ENCODE results near the gene CD44. TPM values are rescaled to one million over a fixed set of nuclear protein-coding genes. Genes with fewer than 3 reads are reported as not detected.

The CD44 gene
- total RNA-seq, 1 donor from 2014 or later = 0.65 TPM

GRCh38 chr11:35109041-35109440 lies 29.9 kb upstream of the CD44 start:
- no peak overlapping the region for H3K4me3 Mint-ChIP-seq
- no peak overlapping the region for H3K27ac Mint-ChIP-seq (ENCODE audit: unreplicated experiment)
- peaks cover 5% of the 10 kb centered on the region for H3K9me3 Mint-ChIP-seq
- no peak for DNase-seq (ENCODE audit: low read depth, low spot score)
- H3K4me1 Mint-ChIP-seq = no peaks in the 10 kb centered on the region
- TF ChIP-seq CTCF (conservative IDR thresholded peaks at IDR 0.05) = no peak
- H3K36me3 Mint-ChIP-seq (ENCODE audit: low read depth) = no peaks in the 10 kb centered on the region
- peaks cover 13% of the 10 kb centered on the region for H3K27me3 Mint-ChIP-seq (ENCODE audit: low read depth)

- no peak overlapping the region for H3K4me3 Mint-ChIP-seq
Measured at GRCh38 chr11:35109827-35110226, 29.1 kb upstream of the CD44 start.

GRCh38 chr11:35111161-35112055 lies 27.6 kb upstream of the CD44 start:
- peaks cover 15% of the 10 kb centered on the region for H3K27me3 Mint-ChIP-seq (ENCODE audit: low read depth)
- H3K4me3 Mint-ChIP-seq = no peak overlapping the region
- H3K36me3 Mint-ChIP-seq (ENCODE audit: low read depth) = no peaks in the 10 kb centered on the region
- H3K4me1 Mint-ChIP-seq = no peaks in the 10 kb centered on the region
- DNase-seq (ENCODE audit: low read depth, low spot score) = no peak
- TF ChIP-seq CTCF (conservative IDR thresholded peaks at IDR 0.05) = no peak
- H3K27ac Mint-ChIP-seq (ENCODE audit: unreplicated experiment) = peak overlapping the region; percentile 45
- peaks cover 5% of the 10 kb centered on the region for H3K9me3 Mint-ChIP-seq

More at GRCh38 chr11:35109827-35110226, 29.1 kb upstream of the CD44 start:
- TF ChIP-seq CTCF (conservative IDR thresholded peaks at IDR 0.05) = no peak
- no peak overlapping the region for H3K27ac Mint-ChIP-seq (ENCODE audit: unreplicated experiment)
- no peak for DNase-seq (ENCODE audit: low read depth, low spot score)
- no peaks in the 10 kb centered on the region for H3K4me1 Mint-ChIP-seq
- no peaks in the 10 kb centered on the region for H3K36me3 Mint-ChIP-seq (ENCODE audit: low read depth)
- peaks cover 13% of the 10 kb centered on the region for H3K27me3 Mint-ChIP-seq (ENCODE audit: low read depth)
- peaks cover 5% of the 10 kb centered on the region for H3K9me3 Mint-ChIP-seq

- Mint-ChIP-seq H3K9me3 (peaks cover 5% of the 10 kb centered on the region), H3K4me3 (no peak overlapping the region), H3K36me3 (ENCODE audit: low read depth) (no peaks in the 10 kb centered on the region), H3K27ac (ENCODE audit: unreplicated experiment) (no peak overlapping the region), H3K4me1 (no peaks in the 10 kb centered on the region), H3K27me3 (ENCODE audit: low read depth) (peaks cover 10% of the 10 kb centered on the region)
- no peak for DNase-seq (ENCODE audit: low read depth, low spot score)
- TF ChIP-seq CTCF (conservative IDR thresholded peaks at IDR 0.05) = no peak
Measured at GRCh38 chr11:35112056-35112845, 26.7 kb upstream of the CD44 start.

- H3K27ac Mint-ChIP-seq (ENCODE audit: unreplicated experiment) = no peak overlapping the region
- H3K9me3 Mint-ChIP-seq = peaks cover 5% of the 10 kb centered on the region
- no peaks in the 10 kb centered on the region for H3K36me3 Mint-ChIP-seq (ENCODE audit: low read depth)
- DNase-seq (ENCODE audit: low read depth, low spot score) = no peak
- H3K4me1 Mint-ChIP-seq = no peaks in the 10 kb centered on the region
- no peak overlapping the region for H3K4me3 Mint-ChIP-seq
- no peak for TF ChIP-seq CTCF (conservative IDR thresholded peaks at IDR 0.05)
- peaks cover 15% of the 10 kb centered on the region for H3K27me3 Mint-ChIP-seq (ENCODE audit: low read depth)
Measured at GRCh38 chr11:35112846-35113105, 26.2 kb upstream of the CD44 start.
